OCI-M1 (cell line): ENCODE measurements around the gene MAPK1.
"Not testable (repeated sequence)": the region's sequence is repeated elsewhere in the genome, so short reads cannot be mapped to it uniquely, and the experiment has no call there.

ENCODE experiments used
- DNase-seq: peaks from one replicate; lab custom pipeline; 2025; lab: John Stamatoyannopoulos, UW

The MAPK1 gene

DNA sequence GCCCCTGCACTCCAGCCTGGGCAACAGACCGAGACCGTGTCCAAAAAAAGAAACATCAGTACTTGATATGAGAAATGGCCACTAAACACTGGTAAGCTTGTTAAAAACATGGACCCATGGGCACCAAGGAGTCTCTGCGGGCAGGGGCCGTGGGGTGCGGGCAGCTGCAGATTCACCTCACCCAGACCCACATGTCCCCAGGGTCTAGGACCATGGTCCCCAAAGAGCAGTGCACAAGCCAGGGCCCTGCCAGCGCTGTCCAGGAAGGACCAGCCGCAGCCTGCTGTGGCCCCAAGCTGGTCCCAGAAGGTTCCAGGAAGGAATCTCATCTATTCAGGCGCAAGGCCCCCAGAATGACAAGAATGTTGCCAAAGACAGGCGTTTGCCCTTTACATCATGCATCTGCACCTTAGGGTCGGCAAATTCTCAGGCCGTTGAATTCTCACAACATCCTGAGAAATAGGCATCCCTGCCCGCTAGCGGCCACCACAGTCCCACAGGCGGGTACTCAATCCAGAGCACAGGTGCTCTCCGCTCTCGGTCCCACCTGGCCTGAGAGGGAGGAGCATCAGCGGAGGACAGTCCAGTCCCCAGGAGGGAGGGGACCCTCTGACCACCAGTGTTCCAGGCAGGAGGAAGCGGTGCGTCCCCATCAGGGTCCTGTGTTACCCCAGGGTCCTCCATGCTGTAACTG is 141.3 kb downstream of the MAPK1 start:
- no peak for DNase-seq

GRCh38 chr22:21724496-21724895 is 142.9 kb downstream of the MAPK1 start:
- DNase-seq = not testable (repeated sequence)

DNA sequence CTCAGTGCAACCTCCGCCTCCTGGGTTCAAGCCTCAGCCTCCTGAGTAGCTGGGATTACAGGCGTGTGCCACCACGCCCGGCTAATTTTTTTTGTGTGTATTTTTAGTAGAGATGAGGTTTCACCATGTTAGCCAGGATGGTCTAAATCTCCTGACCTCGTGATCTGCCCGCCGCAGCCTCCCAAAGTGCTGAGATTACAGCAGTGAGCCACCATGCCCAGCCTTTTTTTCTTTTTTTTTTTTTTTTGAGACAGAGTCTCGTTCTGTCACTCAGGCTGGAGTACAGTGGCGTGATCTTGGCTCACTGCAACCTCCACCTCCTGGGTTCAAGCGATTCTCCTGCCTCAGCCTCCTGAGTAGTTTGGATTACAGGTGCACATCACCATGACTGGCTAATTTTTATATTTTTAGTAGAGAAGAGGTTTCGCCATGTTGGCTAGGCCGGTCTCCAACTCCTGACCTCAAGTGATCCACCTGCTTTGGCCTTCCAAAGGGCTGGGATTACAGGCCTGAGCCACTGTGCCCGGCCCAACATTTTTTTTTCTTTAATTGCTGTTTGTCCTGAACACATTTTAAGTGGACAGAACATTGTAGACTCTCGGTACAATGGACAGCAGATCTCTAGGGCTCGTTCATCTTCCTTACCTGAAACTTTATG is 146.1 kb downstream of the MAPK1 start:
- not testable (repeated sequence) for DNase-seq

DNA sequence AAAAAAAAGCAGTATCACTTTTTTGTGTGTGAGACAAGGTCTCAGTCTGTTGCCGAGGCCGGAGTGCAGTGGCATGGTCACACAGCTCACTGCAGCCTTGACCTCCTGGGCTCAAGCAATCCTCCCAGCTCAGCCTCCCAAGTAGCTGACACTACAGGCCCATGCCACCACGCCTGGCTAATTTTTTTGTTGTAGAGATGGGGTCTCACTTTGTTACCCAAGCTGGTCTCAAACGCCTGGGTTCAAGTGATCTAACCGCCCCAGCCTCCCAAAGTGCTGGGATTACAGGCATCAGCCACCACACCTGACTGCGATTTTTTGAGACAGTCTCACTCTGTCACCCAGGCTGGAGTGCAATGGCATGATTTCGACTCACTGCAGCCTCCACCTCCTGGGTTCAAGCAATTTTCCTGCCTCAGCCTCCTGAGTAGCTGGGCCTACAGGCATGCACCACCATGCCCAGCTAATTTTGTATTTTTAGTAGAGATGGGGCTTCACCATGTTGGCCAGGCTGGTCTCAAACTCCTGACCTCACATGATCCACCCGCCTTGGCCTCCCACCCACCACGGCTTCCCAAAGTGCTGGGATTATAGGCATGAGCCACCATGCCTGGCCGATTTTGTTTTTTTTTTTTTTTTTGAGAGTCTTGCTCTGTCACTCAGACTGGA is 147.1 kb downstream of the MAPK1 start:
- not testable (repeated sequence) for DNase-seq

- peak; percentile 35 for DNase-seq
Measured at GRCh38 chr22:21719024-21719423, 148.4 kb downstream of the MAPK1 start.

DNA sequence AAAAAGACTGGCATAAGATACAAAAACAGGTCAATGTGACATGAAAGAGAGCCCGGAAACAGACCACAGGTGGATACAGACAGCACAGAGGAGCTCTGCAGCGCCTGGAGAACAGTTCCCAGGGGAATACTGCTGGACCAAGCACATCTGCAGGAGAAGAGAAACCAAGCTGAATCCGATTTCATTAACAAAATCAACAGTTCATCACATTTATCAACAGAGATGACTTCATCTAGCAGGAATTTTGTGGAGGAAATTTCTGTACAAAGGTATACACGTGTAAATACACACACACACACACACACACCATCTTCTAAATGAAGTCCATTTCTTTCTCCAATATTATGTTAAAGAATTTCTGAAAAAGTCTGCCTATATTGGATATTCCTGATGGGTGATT is 148.9 kb downstream of the MAPK1 start:
- DNase-seq = no peak

DNA sequence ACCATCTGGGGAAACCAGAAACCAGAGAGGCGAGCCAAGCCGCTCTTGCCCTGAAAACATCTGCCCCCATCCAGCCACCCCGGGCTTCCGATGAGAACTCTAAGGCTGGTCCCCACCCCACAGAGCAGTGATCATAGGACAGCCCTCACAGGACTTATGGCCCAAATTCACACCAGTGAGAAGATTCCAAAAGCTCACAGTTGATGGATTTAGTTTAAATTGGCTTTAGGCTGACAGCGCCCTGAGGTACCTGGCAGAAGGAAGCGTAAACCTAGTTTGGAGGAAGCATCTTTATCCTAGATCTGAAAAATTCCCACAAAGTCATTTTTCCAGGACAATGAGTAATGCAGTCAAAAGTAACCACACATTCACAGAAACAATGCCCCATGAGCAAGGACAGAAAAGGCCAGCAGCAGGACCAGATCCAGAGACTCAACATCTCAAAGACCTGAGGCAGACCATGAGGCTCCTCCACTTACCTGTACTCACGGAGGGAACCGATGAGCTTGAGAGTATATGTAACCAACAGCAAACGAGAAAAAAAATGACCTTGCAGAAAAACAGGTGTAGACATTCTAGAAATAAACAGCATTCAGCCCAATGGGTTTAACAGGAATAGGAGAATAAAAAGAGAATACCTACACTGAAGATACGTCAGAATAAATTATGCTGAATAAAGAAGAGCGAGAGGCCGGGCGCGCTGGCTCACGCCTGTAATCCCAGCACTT is 150.9 kb downstream of the MAPK1 start:
- DNase-seq = not testable (repeated sequence)

DNA sequence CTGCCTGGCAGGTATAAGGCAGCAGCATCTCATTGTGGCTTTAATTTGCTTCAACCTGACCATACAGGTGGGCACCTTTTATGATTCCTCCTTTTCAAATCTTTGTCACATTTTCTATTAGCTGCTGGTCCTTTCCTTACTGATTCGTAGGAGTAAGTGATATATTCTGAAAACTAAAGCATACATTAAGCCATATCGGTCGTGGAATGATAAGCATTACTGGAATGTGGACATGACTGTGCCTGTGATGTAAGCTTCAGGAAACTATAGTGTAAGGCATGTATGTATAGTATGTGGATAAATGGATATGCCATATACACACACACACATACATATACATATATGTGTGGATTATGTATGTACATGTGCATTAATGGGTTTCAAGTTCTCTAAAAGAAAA is 152.7 kb downstream of the MAPK1 start:
- DNase-seq = no peak

DNA sequence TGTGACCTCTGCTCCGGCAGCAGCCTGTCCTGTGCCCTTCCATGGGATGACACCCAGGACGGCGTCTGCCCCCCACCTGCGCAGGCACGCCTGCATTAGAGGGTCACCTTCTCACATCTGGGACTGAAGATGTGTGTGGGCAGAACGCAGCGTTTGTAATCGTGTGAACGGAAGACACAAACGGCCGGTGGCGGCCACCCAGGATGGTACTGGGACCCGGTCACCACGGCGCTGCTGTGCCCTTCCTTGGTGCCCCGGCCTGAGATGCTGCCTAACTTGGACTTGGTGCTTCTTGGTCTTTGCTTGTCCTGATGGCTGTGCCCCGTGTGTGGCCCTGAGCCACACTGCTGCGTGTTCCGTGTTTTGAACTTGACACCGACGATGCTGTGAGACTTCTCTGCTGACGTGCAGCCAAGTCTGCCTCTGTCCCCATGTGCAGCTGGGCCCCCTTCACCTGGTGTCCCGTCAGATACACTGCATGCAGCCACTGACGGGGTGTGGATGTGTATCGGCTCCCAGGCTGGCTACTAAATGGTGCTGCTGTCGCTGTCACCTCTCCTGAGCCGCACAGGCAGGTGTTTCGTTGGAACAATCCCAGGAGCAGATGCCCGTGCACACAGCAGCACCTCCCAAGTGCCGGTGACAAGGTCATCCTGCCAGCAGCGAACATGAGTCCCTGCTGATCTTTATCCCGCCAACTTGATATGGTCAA is 153.2 kb downstream of the MAPK1 start:
- DNase-seq = no peak

- DNase-seq = no peak
Measured at GRCh38 chr22:21713428-21714058, 153.9 kb downstream of the MAPK1 start.

DNA sequence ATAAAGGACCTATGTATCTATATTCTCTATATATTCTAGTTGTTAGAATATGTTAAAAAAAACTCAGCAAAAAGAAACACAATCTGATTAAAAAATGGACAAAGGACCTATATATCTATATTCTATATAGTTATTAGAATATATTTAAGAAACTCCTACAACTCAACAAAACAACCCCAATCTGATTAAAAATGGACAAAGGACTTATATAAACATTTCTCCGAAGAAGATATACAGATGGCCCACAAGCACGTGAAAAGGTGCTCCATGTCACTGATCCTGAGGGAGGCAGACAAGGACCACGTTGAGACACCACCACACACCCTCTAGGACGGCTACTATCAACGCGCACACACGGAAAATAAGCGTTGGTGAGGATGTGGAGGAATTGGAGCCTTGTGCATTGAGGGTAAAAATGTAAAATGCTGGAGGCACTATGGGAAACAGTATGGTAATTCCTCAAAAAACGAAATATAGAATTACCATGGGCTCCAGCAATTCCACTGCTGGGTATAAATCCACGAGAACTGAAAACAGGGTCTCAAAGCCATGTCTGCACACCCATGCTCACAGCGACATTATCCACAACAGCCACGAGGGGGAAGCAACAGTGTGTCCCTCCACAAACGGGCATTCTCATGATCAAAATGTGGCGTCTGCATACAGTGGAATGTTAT is 154.6 kb downstream of the MAPK1 start:
- peak; percentile 96 for DNase-seq

DNA sequence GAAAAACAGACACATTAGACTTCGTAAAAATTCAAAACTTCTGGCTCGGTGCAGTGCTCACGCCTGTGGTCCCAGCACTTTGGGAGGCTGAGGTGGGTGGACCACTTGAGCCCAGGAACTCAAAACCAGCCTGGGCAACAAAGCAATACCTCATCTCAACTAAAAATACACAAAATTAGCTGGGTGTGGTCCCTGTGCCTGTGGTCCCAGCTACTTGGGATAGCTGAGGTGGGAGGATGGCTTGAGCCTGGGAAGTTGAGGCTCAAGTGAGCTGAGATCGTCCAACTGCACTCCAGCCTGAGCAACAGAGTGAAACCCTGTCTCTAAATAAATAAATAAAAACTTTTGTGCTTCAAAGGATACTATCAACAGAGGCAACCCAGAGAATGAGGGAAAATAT is 155.6 kb downstream of the MAPK1 start:
- no peak for DNase-seq

DNA sequence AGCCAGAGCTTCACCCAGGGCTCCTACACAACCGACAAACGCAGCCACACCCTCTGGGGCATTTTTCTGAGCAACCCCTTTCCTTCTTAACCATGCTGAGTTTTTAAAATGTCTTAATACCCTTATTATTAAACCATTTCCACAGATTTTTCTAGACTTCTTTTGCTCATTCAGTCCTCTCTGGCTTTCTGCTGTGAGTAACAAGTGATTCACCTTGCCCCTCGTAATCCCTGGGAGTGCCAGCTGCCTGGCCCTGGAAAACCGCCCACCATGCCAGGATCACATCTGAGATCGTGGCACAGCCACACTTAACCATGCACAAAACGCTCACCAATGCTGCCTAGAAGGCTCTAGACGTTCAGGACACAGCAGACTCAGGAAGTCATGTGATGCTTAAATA is 157.3 kb downstream of the MAPK1 start:
- DNase-seq = no peak

DNA sequence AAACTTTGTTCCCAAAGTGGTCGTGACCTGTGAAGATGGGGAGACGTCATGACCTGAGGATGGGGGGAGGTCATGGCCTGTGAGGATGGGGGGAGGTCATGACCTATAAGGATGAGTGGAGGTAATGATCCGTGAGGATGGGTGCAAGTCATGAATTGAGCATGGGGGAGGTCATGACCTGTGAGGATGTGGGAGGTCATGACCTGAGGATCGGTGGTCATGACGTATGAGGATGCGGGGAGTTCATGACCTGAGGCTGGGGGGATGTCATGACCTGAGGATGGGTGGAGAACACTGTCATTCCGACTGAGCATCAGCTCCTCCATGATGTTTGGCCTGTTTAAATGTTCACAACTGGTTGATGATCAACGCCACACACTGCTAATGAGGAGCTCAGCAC is 157.8 kb downstream of the MAPK1 start:
- no peak for DNase-seq

DNA sequence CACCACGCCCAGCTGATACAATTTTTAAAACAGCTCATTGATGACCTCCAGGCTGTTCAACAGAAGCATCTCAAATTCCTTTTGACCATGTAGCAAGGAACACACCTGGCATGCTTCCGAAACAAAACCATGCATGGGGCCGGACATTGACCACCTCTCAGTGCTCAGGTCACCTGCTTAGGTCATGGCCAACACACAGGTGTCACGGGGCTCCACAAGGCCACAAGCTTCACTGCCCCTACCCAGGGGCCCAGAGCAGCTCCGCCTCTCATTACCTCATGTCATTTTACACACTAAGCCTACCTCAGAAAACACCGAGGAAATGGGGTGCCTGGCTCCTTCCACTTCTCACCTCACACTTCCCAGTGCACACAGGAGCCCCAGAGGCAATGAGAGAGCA is 158.5 kb downstream of the MAPK1 start:
- no peak for DNase-seq

DNA sequence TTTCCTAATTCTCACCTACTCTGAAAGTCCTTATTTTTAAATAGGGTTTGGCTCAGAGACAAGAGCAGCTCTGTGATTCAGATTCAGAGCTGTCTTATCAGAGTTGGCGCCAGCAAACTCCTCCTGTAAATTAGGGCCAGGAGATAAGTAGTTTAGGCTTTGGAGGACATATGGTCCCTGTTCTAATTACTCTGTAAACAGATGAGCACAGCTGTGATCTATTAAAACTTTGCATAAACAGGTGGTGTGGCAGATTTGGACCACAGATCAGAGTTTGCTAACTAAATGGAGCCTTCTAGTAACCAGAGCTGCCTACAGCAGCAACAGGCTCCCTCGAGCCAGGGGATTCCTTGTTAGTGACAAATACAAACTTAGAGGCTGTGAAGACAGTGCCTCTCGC is 159.8 kb downstream of the MAPK1 start:
- DNase-seq = peak; percentile 44
